DMS114 treated with DMSO at 0.1 percent for 48 hours (cell line): ENCODE measurements around the gene ABHD14A.
A peak's percentile ranks its signal among the peaks of the same experiment; 100 is the strongest.

ENCODE experiments used
- DNase-seq: peaks from one replicate; lab custom pipeline; 2025; ENCODE audit not compliant: unreplicated experiment; lab: John Stamatoyannopoulos, UW

The ABHD14A gene

GRCh38 chr3:51940648-51941462 lies 34.0 kb upstream of the ABHD14A start:
- DNase-seq = no peak

GRCh38 chr3:51941463-51941797 lies 33.4 kb upstream of the ABHD14A start:
- no peak for DNase-seq

GRCh38 chr3:51941798-51942602 lies 32.9 kb upstream of the ABHD14A start, which contains the start of the genes PARP3 and RRP9:
PARP3 (plus strand) TSS chr3:51942363; CDS start chr3:51943356, 993 bp downstream.
RRP9 (minus strand) TSS chr3:51941904; CDS start chr3:51941867, 37 bp downstream.
- peak; percentile 98 for DNase-seq

GRCh38 chr3:51942603-51943450 lies 32.0 kb upstream of the ABHD14A start:
- no peak for DNase-seq

GRCh38 chr3:51943451-51944391 lies 31.1 kb upstream of the ABHD14A start:
- no peak for DNase-seq

GRCh38 chr3:51944451-51945021 lies 30.3 kb upstream of the ABHD14A start:
- DNase-seq = no peak

GRCh38 chr3:51945031-51945840 lies 29.6 kb upstream of the ABHD14A start:
- DNase-seq = no peak

- no peak for DNase-seq
These were observed 28.7 kb upstream of the ABHD14A start for GRCh38 chr3:51945926-51946705.

- no peak for DNase-seq
These were observed 28.1 kb upstream of the ABHD14A start for GRCh38 chr3:51946796-51947195.

- DNase-seq = no peak
These were observed 27.5 kb upstream of the ABHD14A start for GRCh38 chr3:51947215-51947900.

GRCh38 chr3:51948016-51948580 lies 26.8 kb upstream of the ABHD14A start:
- DNase-seq = no peak

GRCh38 chr3:51949121-51949520 lies 25.7 kb upstream of the ABHD14A start:
- DNase-seq = no peak

- DNase-seq = no peak
These were observed 24.0 kb upstream of the ABHD14A start for GRCh38 chr3:51950899-51951298.

- no peak for DNase-seq
These were observed 21.4 kb upstream of the ABHD14A start for GRCh38 chr3:51953445-51953844.

- no peak for DNase-seq
These were observed 20.8 kb upstream of the ABHD14A start for GRCh38 chr3:51954105-51954504.

GRCh38 chr3:51954713-51955112 lies 20.2 kb upstream of the ABHD14A start:
- no peak for DNase-seq

GRCh38 chr3:51955175-51955892 lies 19.5 kb upstream of the ABHD14A start, which contains the start of gene GPR62:
GPR62 (plus strand) TSS chr3:51955381; CDS start chr3:51955653, 272 bp downstream.
- DNase-seq = no peak
